GM19043 (cell line): ENCODE results near the gene SLC6A17.

Experiments
- ATAC-seq: cut with Tn5 transposase; IDR thresholded peaks from one replicate; pipeline ENCODE4 v1.9.1; 2021; ENCODE audit warnings: low read depth; ENCODE audit not compliant: unreplicated experiment

The SLC6A17 gene

GRCh38 chr1:110150330-110151174, at the start of gene SLC6A17:
TSS of gene SLC6A17 (plus strand) at chr1:110150494. CDS start at chr1:110166930, 16,436 bp downstream.
- no peak for ATAC-seq

- ATAC-seq, result no peak
Measured at GRCh38 chr1:110102081-110102480, 48.2 kb upstream of the SLC6A17 start.

- ATAC-seq, result no peak
Measured at GRCh38 chr1:110106013-110106941, 44.0 kb upstream of the SLC6A17 start.

- no peak for ATAC-seq
Measured at GRCh38 chr1:110107867-110108469, 42.3 kb upstream of the SLC6A17 start.

GRCh38 chr1:110111081-110111480, 39.2 kb upstream of the SLC6A17 start:
- ATAC-seq, result no peak

- ATAC-seq, result no peak
Measured at GRCh38 chr1:110112143-110112542, 38.2 kb upstream of the SLC6A17 start, which contains the start of gene UBL4B. TSS of gene UBL4B (plus strand) at chr1:110112443. CDS start at chr1:110112535, 92 bp downstream.

GRCh38 chr1:110112656-110113055, 37.6 kb upstream of the SLC6A17 start:
- ATAC-seq, result no peak

GRCh38 chr1:110113551-110113950, 36.7 kb upstream of the SLC6A17 start:
- no peak for ATAC-seq

- ATAC-seq, result no peak
Measured at GRCh38 chr1:110114173-110114572, 36.1 kb upstream of the SLC6A17 start.

- ATAC-seq, result no peak
Measured at GRCh38 chr1:110114784-110115183, 35.5 kb upstream of the SLC6A17 start.

- ATAC-seq, result no peak
Measured at GRCh38 chr1:110118636-110119396, 31.5 kb upstream of the SLC6A17 start.

GRCh38 chr1:110119843-110120242, 30.5 kb upstream of the SLC6A17 start:
- no peak for ATAC-seq

- no peak for ATAC-seq
Measured at GRCh38 chr1:110120960-110121561, 29.2 kb upstream of the SLC6A17 start.

- ATAC-seq, result no peak
Measured at GRCh38 chr1:110123224-110123623, 27.1 kb upstream of the SLC6A17 start.

- no peak for ATAC-seq
Measured at GRCh38 chr1:110125810-110126209, 24.5 kb upstream of the SLC6A17 start.

- no peak for ATAC-seq
Measured at GRCh38 chr1:110130113-110130591, 20.1 kb upstream of the SLC6A17 start.

GRCh38 chr1:110130989-110131388, 19.3 kb upstream of the SLC6A17 start:
- ATAC-seq, result no peak

- ATAC-seq, result no peak
Measured at GRCh38 chr1:110132682-110133081, 17.6 kb upstream of the SLC6A17 start.

GRCh38 chr1:110133436-110133835, 16.9 kb upstream of the SLC6A17 start:
- ATAC-seq, result no peak
